Neural cell (in vitro differentiated cells): ENCODE measurements around the gene PTGS2.

Source experiments
- EP300 ChIP-seq: fragments of 450-650 bp; conservative IDR thresholded peaks from 2 replicates; pipeline ENCODE4 v1.6.1; 2014; ENCODE audit warnings: antibody characterized with exemption, mild to moderate bottlenecking, moderate library complexity; ENCODE audit not compliant: poor library complexity, severe bottlenecking
- EZH2 ChIP-seq: fragments of 200-600, 300-800 bp; shearing (Covaris generic), sonication (generic); IDR thresholded peaks from 2 replicates; pipeline ENCODE4 v1.6.1; 2014; ENCODE audit warnings: antibody characterized with exemption, low read length, borderline replicate concordance, mild to moderate bottlenecking; ENCODE audit not compliant: insufficient read depth, poor library complexity, severe bottlenecking
- POLR2AphosphoS5 ChIP-seq: IDR thresholded peaks from 2 replicates; pipeline ENCODE4 v1.6.1; 2012
- TF ChIP-seq, protein P1 (sequence below): fragments of 450-650 bp; IDR thresholded peaks from 2 replicates; pipeline ENCODE4 v1.5.1; 2014; ENCODE audit warnings: antibody characterized with exemption, mild to moderate bottlenecking, moderate library complexity; ENCODE audit not compliant: poor library complexity, severe bottlenecking

DNA sequence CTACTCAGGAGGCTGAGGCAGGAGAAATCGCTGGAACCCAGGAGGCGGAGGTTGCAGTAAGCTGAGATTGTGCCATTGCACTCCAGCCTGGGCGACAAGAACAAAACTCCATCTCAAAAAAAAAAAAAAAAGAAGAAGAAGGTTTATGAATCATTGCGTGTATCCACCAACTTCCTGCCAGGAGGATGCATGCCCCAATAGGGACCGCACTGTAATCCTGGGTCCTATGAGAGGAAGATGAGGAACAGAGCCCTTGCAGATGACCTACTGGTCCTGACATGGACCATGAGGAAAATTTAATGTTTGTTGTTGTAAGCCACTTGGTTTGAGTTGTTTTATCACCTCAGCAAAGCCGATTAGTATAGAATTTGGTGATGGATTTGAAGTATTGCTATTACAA lies 56.7 kb downstream of the PTGS2 start:
- TF ChIP-seq, protein P1, sequence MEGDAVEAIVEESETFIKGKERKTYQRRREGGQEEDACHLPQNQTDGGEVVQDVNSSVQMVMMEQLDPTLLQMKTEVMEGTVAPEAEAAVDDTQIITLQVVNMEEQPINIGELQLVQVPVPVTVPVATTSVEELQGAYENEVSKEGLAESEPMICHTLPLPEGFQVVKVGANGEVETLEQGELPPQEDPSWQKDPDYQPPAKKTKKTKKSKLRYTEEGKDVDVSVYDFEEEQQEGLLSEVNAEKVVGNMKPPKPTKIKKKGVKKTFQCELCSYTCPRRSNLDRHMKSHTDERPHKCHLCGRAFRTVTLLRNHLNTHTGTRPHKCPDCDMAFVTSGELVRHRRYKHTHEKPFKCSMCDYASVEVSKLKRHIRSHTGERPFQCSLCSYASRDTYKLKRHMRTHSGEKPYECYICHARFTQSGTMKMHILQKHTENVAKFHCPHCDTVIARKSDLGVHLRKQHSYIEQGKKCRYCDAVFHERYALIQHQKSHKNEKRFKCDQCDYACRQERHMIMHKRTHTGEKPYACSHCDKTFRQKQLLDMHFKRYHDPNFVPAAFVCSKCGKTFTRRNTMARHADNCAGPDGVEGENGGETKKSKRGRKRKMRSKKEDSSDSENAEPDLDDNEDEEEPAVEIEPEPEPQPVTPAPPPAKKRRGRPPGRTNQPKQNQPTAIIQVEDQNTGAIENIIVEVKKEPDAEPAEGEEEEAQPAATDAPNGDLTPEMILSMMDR = no peak
- TF ChIP-seq POLR2AphosphoS5 (no peak), EZH2 (no peak), EP300 (no peak)
